T-helper 1 cell treated with Interleukin-12 subunit alpha and Interleukin-12 subunit beta and Interleukin-4 antibody, amounts not matched to agents 30 μg/mL and 1 μg/mL, for 36 hours (primary cell): Measurements from ENCODE around the gene BORCS6.

Experiments
- H3K27ac Mint-ChIP-seq: one replicate; pipeline ENCODE4 v1.8.0; 2021; ENCODE audit warnings: mild to moderate bottlenecking, mixed read lengths
- H3K27me3 Mint-ChIP-seq: one replicate; pipeline ENCODE4 v1.8.0; 2021; ENCODE audit warnings: low read depth, mixed read lengths
- H3K36me3 Mint-ChIP-seq: one replicate; pipeline ENCODE4 v1.8.0; 2021; ENCODE audit warnings: low read depth, mixed read lengths
- H3K4me1 Mint-ChIP-seq: one replicate; pipeline ENCODE4 v1.8.0; 2021; ENCODE audit warnings: low read depth, mixed read lengths
- H3K4me3 Mint-ChIP-seq: one replicate; pipeline ENCODE4 v1.8.0; 2021; ENCODE audit warnings: mild to moderate bottlenecking, moderate library complexity, mixed read lengths
- H3K9me3 Mint-ChIP-seq: one replicate; pipeline ENCODE4 v1.8.0; 2021; ENCODE audit warnings: mixed read lengths

Gene BORCS6

GRCh38 chr17:8155996-8156245, 34.1 kb downstream of the BORCS6 start:
- Mint-ChIP-seq H3K36me3 (peaks cover 20% of the 10 kb centered on the region), H3K27me3 (no peaks in the 10 kb centered on the region), H3K9me3 (no peaks in the 10 kb centered on the region), H3K4me3 (no peak overlapping the region), H3K4me1 (peaks cover 52% of the 10 kb centered on the region), H3K27ac (no peak overlapping the region)

GRCh38 chr17:8155231-8155995, 34.6 kb downstream of the BORCS6 start:
- Mint-ChIP-seq H3K9me3 (no peaks in the 10 kb centered on the region), H3K27me3 (no peaks in the 10 kb centered on the region), H3K4me1 (peaks cover 47% of the 10 kb centered on the region), H3K27ac (no peak overlapping the region), H3K36me3 (peaks cover 17% of the 10 kb centered on the region), H3K4me3 (no peak overlapping the region)

- no peaks in the 10 kb centered on the region for H3K9me3 Mint-ChIP-seq
- peaks cover 42% of the 10 kb centered on the region for H3K4me1 Mint-ChIP-seq
- H3K27ac Mint-ChIP-seq, result no peak overlapping the region
- H3K36me3 Mint-ChIP-seq, result peaks cover 11% of the 10 kb centered on the region
- no peaks in the 10 kb centered on the region for H3K27me3 Mint-ChIP-seq
- H3K4me3 Mint-ChIP-seq, result no peak overlapping the region
These were observed 35.3 kb downstream of the BORCS6 start for GRCh38 chr17:8154608-8155155.

- Mint-ChIP-seq H3K4me3 (no peak overlapping the region), H3K36me3 (peaks cover 14% of the 10 kb centered on the region), H3K4me1 (peaks cover 42% of the 10 kb centered on the region), H3K27me3 (no peaks in the 10 kb centered on the region), H3K27ac (no peak overlapping the region), H3K9me3 (no peaks in the 10 kb centered on the region)
These were observed 35.9 kb downstream of the BORCS6 start for GRCh38 chr17:8153957-8154607.

- no peak overlapping the region for H3K27ac Mint-ChIP-seq
- peaks cover 13% of the 10 kb centered on the region for H3K36me3 Mint-ChIP-seq
- H3K27me3 Mint-ChIP-seq, result no peaks in the 10 kb centered on the region
- no peaks in the 10 kb centered on the region for H3K9me3 Mint-ChIP-seq
- peaks cover 38% of the 10 kb centered on the region for H3K4me1 Mint-ChIP-seq
- H3K4me3 Mint-ChIP-seq, result peak overlapping the region; percentile 77
These were observed 36.4 kb downstream of the BORCS6 start for GRCh38 chr17:8153525-8153956.

GRCh38 chr17:8153031-8153451, 36.9 kb downstream of the BORCS6 start:
- Mint-ChIP-seq H3K4me1 (peaks cover 35% of the 10 kb centered on the region), H3K27ac (no peak overlapping the region), H3K9me3 (no peaks in the 10 kb centered on the region), H3K36me3 (peaks cover 14% of the 10 kb centered on the region), H3K4me3 (peak overlapping the region; percentile 77), H3K27me3 (no peaks in the 10 kb centered on the region)

- H3K4me3 Mint-ChIP-seq, result peak within 1 kb of the TSS; percentile 93
- H3K4me1 Mint-ChIP-seq, result peaks cover 35% of the 10 kb centered on the region
- H3K27me3 Mint-ChIP-seq, result no peaks in the 10 kb centered on the region
- H3K27ac Mint-ChIP-seq, result peak within 1 kb of the TSS; percentile 97
- H3K9me3 Mint-ChIP-seq, result no peaks in the 10 kb centered on the region
- H3K36me3 Mint-ChIP-seq, result peaks cover 20% of the 10 kb centered on the region
These were observed 37.7 kb downstream of the BORCS6 start, which contains the start of gene PER1 for GRCh38 chr17:8152112-8152775. Gene PER1, minus strand, starts transcription at chr17:8152404. Its CDS starts 1,698 bp downstream, at chr17:8150706.

- Mint-ChIP-seq H3K4me1 (peaks cover 35% of the 10 kb centered on the region), H3K27me3 (no peaks in the 10 kb centered on the region), H3K4me3 (peak overlapping the region; percentile 93), H3K9me3 (no peaks in the 10 kb centered on the region), H3K36me3 (peaks cover 24% of the 10 kb centered on the region), H3K27ac (peak overlapping the region; percentile 97)
These were observed 38.3 kb downstream of the BORCS6 start for GRCh38 chr17:8151641-8152111.

GRCh38 chr17:8151120-8151640, 38.8 kb downstream of the BORCS6 start:
- H3K27me3 Mint-ChIP-seq, result no peaks in the 10 kb centered on the region
- peaks cover 37% of the 10 kb centered on the region for H3K4me1 Mint-ChIP-seq
- H3K27ac Mint-ChIP-seq, result peak overlapping the region; percentile 97
- peaks cover 29% of the 10 kb centered on the region for H3K36me3 Mint-ChIP-seq
- H3K4me3 Mint-ChIP-seq, result peak overlapping the region; percentile 93
- no peaks in the 10 kb centered on the region for H3K9me3 Mint-ChIP-seq

- H3K27me3 Mint-ChIP-seq, result no peaks in the 10 kb centered on the region
- peak overlapping the region; percentile 93 for H3K4me3 Mint-ChIP-seq
- peak overlapping the region; percentile 62 for H3K27ac Mint-ChIP-seq
- H3K9me3 Mint-ChIP-seq, result no peaks in the 10 kb centered on the region
- H3K4me1 Mint-ChIP-seq, result peaks cover 36% of the 10 kb centered on the region
- H3K36me3 Mint-ChIP-seq, result peaks cover 35% of the 10 kb centered on the region
These were observed 39.5 kb downstream of the BORCS6 start for GRCh38 chr17:8150194-8151119.

GRCh38 chr17:8149419-8150193, 40.4 kb downstream of the BORCS6 start:
- H3K9me3 Mint-ChIP-seq, result no peaks in the 10 kb centered on the region

GRCh38 chr17:8148560-8148959, 41.4 kb downstream of the BORCS6 start:
- no peaks in the 10 kb centered on the region for H3K9me3 Mint-ChIP-seq
- H3K36me3 Mint-ChIP-seq, result peaks cover 44% of the 10 kb centered on the region
- H3K4me3 Mint-ChIP-seq, result no peak overlapping the region

More at GRCh38 chr17:8149419-8150193, 40.4 kb downstream of the BORCS6 start:
- H3K27me3 Mint-ChIP-seq, result no peaks in the 10 kb centered on the region
- H3K36me3 Mint-ChIP-seq, result peaks cover 42% of the 10 kb centered on the region
- peak overlapping the region; percentile 45 for H3K4me3 Mint-ChIP-seq
- H3K4me1 Mint-ChIP-seq, result peaks cover 28% of the 10 kb centered on the region
- no peak overlapping the region for H3K27ac Mint-ChIP-seq

GRCh38 chr17:8147805-8148404, 42.1 kb downstream of the BORCS6 start:
- Mint-ChIP-seq H3K27me3 (no peaks in the 10 kb centered on the region), H3K27ac (no peak overlapping the region)

More at GRCh38 chr17:8148560-8148959, 41.4 kb downstream of the BORCS6 start:
- Mint-ChIP-seq H3K4me1 (peaks cover 21% of the 10 kb centered on the region), H3K27me3 (no peaks in the 10 kb centered on the region), H3K27ac (no peak overlapping the region)

More at GRCh38 chr17:8147805-8148404, 42.1 kb downstream of the BORCS6 start:
- H3K4me1 Mint-ChIP-seq, result peaks cover 15% of the 10 kb centered on the region
- H3K4me3 Mint-ChIP-seq, result no peak overlapping the region
- peaks cover 44% of the 10 kb centered on the region for H3K36me3 Mint-ChIP-seq
- no peaks in the 10 kb centered on the region for H3K9me3 Mint-ChIP-seq
